Lower leg skin (tissue), 4 donors: ENCODE results near the gene ZNF618. TPM values are rescaled to one million over a fixed set of nuclear protein-coding genes. Genes with fewer than 3 reads are reported as not detected.

ENCODE experiments used
- DNase-seq, 2 donors: peaks; one replicate each; pipeline ENCODE4 v3.0.0-alpha.2; 2019; ENCODE audit warnings: low spot score in 2 of 2
- H3K4me3 ChIP-seq: fragments of 200-600 bp; sonication (generic); 2 replicates; pipeline ENCODE4 v1.5.1; 2017; ENCODE audit warnings: mild to moderate bottlenecking, low read depth; ENCODE audit not compliant: poor library complexity, severe bottlenecking
- POLR2A ChIP-seq, 2 donors: fragments of 450-650 bp; IDR thresholded peaks; one replicate each; pipeline ENCODE4 v1.6.1; 2016 to 2017; ENCODE audit warnings: antibody characterized with exemption in 2 of 2, mild to moderate bottlenecking in 1 of 2, moderate library complexity in 1 of 2
- WGBS, 2 donors: methylation state at CpG; one replicate each; pipeline ENCODE4 v1.1.5; 2018; 5-methylcytosine and 5-hydroxymethylcytosine counted together
- intact Hi-C: fragments of 100-400 bp; cut with DNase I; formaldehyde crosslinking; loops from one replicate; pipeline ENCODE4 v1.15.0; 2023; ENCODE audit warnings: low total_unique reads
- total RNA-seq, 4 donors: library from RNA; depleted of rRNA; stranded (reverse); fragments of >200 nt; gene quantifications; one replicate each; pipeline ENCODE4 v1.1.0, GENCODE V29; 2016
- TF ChIP-seq, protein P1 (sequence below), 3 donors: fragments of 450-650 bp; IDR thresholded peaks; one replicate each; pipeline ENCODE4 v1.5.1; 2016; ENCODE audit warnings: antibody characterized with exemption in 3 of 3, mild to moderate bottlenecking in 3 of 3, moderate library complexity in 2 of 3

Gene ZNF618, protein sequence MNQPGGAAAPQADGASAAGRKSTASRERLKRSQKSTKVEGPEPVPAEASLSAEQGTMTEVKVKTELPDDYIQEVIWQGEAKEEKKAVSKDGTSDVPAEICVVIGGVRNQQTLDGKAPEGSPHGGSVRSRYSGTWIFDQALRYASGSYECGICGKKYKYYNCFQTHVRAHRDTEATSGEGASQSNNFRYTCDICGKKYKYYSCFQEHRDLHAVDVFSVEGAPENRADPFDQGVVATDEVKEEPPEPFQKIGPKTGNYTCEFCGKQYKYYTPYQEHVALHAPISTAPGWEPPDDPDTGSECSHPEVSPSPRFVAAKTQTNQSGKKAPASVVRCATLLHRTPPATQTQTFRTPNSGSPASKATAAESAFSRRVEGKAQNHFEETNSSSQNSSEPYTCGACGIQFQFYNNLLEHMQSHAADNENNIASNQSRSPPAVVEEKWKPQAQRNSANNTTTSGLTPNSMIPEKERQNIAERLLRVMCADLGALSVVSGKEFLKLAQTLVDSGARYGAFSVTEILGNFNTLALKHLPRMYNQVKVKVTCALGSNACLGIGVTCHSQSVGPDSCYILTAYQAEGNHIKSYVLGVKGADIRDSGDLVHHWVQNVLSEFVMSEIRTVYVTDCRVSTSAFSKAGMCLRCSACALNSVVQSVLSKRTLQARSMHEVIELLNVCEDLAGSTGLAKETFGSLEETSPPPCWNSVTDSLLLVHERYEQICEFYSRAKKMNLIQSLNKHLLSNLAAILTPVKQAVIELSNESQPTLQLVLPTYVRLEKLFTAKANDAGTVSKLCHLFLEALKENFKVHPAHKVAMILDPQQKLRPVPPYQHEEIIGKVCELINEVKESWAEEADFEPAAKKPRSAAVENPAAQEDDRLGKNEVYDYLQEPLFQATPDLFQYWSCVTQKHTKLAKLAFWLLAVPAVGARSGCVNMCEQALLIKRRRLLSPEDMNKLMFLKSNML
- total RNA-seq: 1 to 10 TPM; 1.1 to 4.1 (median 2.5) TPM

DNA sequence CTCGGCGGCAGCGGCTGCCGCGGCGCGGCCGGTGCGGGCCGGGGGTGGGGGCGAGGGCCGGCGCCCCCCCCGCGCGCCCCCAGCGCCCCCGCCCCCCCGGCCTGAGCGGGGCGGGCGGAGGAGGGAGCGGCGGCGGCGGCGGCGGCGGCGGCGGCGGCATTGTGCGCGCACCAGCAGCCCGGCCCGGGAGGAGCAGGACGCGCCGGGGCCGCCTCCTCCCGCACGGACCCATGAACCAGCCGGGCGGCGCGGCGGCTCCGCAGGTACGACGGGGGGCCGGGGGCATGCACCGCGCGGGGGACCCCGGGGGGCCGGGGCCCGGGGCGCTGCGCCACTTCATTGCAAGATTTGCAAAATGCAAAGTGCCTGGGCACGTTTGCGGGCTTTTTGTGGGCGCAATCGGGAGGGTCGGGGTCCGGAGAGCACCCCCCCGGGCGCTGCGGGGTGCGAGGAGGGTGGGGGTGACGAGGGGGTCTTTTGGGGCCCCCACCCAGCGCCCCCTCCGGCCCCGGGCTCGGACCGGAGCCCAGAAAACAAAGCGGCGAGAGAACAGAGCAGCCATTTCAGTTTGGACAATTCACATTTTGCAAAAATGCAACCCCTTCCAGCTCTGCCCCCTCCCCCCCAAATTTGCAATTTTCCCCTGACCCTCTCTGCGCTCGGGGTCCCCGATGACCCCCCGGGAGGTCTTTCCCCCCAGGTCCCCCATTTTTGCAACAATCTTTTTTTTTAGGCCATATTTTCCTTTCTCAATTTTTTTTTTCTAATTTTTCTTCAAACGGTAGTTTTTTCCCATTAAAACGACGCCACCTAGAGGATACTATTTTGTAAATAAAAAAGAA, at the start of gene ZNF618:
Gene ZNF618, plus strand, starts transcription at position 159 of the 842 bp plus-strand sequence. Its CDS starts 72 bp downstream, at position 231.
- intact Hi-C loops: no loop called here
- TF ChIP-seq POLR2A (IDR thresholded peaks at IDR 0.05): no peak
- TF ChIP-seq, protein P1, sequence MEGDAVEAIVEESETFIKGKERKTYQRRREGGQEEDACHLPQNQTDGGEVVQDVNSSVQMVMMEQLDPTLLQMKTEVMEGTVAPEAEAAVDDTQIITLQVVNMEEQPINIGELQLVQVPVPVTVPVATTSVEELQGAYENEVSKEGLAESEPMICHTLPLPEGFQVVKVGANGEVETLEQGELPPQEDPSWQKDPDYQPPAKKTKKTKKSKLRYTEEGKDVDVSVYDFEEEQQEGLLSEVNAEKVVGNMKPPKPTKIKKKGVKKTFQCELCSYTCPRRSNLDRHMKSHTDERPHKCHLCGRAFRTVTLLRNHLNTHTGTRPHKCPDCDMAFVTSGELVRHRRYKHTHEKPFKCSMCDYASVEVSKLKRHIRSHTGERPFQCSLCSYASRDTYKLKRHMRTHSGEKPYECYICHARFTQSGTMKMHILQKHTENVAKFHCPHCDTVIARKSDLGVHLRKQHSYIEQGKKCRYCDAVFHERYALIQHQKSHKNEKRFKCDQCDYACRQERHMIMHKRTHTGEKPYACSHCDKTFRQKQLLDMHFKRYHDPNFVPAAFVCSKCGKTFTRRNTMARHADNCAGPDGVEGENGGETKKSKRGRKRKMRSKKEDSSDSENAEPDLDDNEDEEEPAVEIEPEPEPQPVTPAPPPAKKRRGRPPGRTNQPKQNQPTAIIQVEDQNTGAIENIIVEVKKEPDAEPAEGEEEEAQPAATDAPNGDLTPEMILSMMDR (IDR thresholded peaks at IDR 0.05): no peak
- no peak for DNase-seq
- WGBS, 2 donors: 1% methylated on average over 25 to 66 of the region's 84 CpGs
- peak within 1 kb of the TSS; percentile 88 for H3K4me3 ChIP-seq

DNA sequence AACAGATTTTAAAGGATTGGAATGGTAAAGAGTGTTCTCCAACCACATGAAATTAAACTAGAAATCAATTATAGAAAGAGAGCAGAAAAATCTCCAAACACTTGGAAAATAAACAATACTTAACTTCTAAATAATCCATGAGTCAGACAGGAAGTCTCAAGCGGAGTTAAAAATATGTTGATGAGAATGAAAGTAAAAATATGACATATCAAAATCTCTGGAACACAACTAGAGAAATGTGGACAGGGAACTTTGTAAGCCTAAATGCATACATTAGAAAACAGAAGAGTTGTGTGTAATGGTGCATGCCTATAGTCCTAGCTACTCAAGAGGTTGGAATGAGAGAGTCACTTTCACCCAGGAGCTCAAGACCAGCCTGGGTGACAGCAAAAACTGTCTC, 47.9 kb upstream of the ZNF618 start:
- TF ChIP-seq POLR2A (IDR thresholded peaks at IDR 0.05): no peak
- TF ChIP-seq, protein P1 (IDR thresholded peaks at IDR 0.05): no peak
- DNase-seq: no peak
- intact Hi-C loops: no loop called here
- no peak overlapping the region for H3K4me3 ChIP-seq
- WGBS, 2 donors: 21 to 27% methylated on average over 1 of the region's 1 CpG

DNA sequence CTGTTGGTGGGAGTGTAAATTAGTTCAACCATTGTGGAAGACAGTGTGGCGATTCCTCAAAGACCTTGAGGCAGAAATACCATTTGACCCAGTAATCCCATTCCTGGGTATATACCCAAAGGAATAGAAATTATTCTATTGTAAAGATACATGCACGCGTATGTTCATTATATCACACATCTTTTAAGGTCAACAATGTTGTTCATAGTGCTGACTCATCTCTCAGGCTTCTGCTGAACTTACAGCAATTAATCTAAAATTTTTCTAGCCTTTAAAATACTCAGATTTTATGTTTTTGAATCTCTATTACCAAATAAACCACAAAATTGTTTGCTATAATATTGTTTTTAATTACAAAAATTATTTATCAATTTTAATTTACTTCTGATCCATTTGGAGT, 38.8 kb upstream of the ZNF618 start:
- 78 to 87% methylated on average over 3 of the region's 3 CpGs for WGBS, 2 donors

DNA sequence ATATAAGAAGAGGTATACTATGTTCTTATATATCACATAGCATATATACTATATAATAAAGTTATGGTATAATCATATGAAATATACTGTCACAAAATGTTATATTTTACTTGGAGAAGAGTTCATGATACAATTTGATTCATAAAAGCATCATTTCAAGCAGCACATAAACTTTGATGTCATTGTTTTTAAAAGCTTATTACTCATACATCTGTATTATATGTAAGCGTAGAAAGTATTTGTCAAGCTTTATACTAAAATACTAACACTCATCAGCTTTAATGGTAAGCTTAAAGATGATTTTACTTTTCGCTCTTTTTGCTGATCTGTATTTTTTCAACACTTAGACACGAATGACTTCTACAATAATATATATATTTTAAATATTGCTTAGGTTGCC, 34.0 kb upstream of the ZNF618 start:
- no peak for TF ChIP-seq POLR2A (IDR thresholded peaks at IDR 0.05)
- TF ChIP-seq, protein P1 (IDR thresholded peaks at IDR 0.05): no peak
- intact Hi-C loops: no loop called here
- DNase-seq: no peak
- 76 to 84% methylated on average over 3 of the region's 3 CpGs for WGBS, 2 donors
- no peak overlapping the region for H3K4me3 ChIP-seq

More for the DNA sequence above, 38.8 kb upstream of the ZNF618 start:
- intact Hi-C loops: no loop called here
- TF ChIP-seq, protein P1 (IDR thresholded peaks at IDR 0.05): no peak
- no peak for TF ChIP-seq POLR2A (IDR thresholded peaks at IDR 0.05)
- H3K4me3 ChIP-seq: no peak overlapping the region
- no peak for DNase-seq

GRCh38 chr9:113844466-113844865, 31.6 kb upstream of the ZNF618 start:
- no peak for TF ChIP-seq POLR2A (IDR thresholded peaks at IDR 0.05)
- TF ChIP-seq, protein P1 (IDR thresholded peaks at IDR 0.05): no peak
- H3K4me3 ChIP-seq: no peak overlapping the region
- intact Hi-C loops: no loop called here
- WGBS, 2 donors: 88 to 92% methylated on average over 1 of the region's 1 CpG
- DNase-seq: no peak
